ENCODE measurements around the gene PARS2.

GRCh38 chr1:54800041-54800898 lies 35.9 kb upstream of the PARS2 start:
- TF ChIP-seq CEBPB (IDR thresholded peaks at IDR 0.05): no peak
- TF ChIP-seq YY1 (IDR thresholded peaks at IDR 0.05; ENCODE audit: low read depth): no peak
- no peak for TF ChIP-seq EP300 (IDR thresholded peaks at IDR 0.05; ENCODE audit: borderline replicate concordance)
- no peak for TF ChIP-seq CREB1 (IDR thresholded peaks at IDR 0.05; ENCODE audit: low read depth)
- TF ChIP-seq TAF1 (IDR thresholded peaks at IDR 0.05; ENCODE audit: low read depth): no peak
- TF ChIP-seq MAX (IDR thresholded peaks at IDR 0.05): no peak
